Inflammatory macrophage treated with lipopolysaccharide for 4 hours (primary cell): ENCODE data around the gene PODNL1.
"Not testable (repeated sequence)": the region's sequence is repeated elsewhere in the genome, so short reads cannot be mapped to it uniquely, and the experiment has no call there.

Source experiments
- DNase-seq: peaks from one replicate; pipeline ENCODE4 v3.0.0-alpha.2; 2020

The PODNL1 gene

DNA sequence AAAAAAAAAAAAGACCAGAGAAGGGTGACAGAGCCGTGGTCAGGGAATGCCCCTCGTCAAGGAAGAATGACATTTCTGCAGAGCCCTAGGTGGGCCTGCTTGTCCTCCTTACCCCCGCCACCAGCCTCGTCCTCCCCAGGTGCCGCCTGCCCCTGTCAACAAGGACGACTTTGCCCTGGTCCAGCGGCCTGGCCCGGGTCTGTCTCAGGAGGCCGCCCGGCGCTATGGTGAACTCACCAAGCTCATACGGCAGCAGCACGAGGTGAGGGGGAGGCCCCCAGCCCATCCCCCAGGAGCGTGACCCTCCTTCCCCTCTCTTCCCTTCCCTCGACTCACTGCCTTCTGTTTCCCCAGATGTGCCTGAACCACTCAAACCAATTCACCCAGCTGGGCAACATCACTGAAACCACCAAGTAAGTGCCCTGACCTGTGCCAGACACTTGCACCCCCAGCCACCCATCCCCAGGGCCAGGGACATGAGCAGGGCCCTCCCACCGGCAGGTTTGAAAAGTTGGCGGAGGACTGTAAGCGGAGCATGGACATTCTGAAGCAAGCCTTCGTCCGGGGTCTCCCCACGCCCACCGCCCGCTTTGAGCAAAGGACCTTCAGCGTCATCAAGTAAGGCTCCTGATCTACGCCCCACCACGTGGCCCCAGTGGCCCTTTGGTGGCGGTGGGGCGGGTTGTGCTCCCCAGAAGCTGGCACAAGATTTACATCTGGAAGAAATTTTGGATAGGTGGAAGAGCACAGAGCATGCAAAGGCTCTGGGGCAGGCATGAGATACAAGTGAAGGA is 14.8 kb downstream of the PODNL1 start:
- no peak for DNase-seq

GRCh38 chr19:13922118-13922517 is 16.1 kb downstream of the PODNL1 start:
- not testable (repeated sequence) for DNase-seq

DNA sequence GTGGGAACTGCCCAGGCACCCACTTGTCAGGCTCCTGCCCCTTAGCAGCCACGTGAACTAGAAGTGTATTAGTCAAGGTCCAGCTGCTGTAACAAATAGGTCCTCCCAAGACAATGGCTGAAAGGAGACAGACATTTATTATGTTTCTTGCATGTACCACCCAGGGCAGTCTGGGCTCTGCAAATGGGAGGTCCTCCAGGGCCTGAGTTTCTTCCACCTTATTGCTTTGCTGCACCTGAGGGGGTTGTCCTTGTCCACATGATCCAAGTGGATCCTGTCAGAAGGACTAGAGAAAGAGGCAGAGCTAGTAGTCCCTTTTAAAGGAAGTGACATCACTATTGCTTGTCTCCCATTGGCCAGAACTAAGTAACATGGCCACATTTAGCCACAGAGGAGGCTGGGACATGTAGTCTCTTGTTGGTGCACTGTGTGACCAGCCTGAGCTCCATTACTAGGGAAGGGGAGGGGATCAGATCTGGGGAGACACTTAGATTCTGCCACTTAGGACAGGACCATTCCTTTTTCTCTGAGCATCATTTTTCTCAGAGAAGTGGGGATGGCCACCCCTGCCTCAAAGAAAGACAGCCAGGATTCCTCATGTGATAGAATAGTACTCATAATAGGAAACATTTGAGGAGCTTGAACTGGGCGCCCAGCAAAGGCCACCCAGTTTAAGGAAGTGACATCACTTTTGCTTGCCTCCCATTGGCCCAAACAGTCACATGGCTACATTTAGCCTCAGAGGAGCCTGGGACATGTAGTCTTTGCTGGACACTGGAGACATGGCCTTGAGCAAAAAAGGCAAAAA is 17.1 kb downstream of the PODNL1 start:
- DNase-seq = peak; percentile 49

- no peak for DNase-seq
These were observed 17.7 kb downstream of the PODNL1 start for GRCh38 chr19:13920524-13920923.

- DNase-seq = no peak
These were observed 19.3 kb downstream of the PODNL1 start for GRCh38 chr19:13918726-13919411.

- DNase-seq = no peak
These were observed 20.3 kb downstream of the PODNL1 start for GRCh38 chr19:13917888-13918406.

- no peak for DNase-seq
These were observed 23.4 kb downstream of the PODNL1 start for GRCh38 chr19:13914777-13915176.

- DNase-seq = no peak
These were observed 24.9 kb downstream of the PODNL1 start for GRCh38 chr19:13913352-13913751.

DNA sequence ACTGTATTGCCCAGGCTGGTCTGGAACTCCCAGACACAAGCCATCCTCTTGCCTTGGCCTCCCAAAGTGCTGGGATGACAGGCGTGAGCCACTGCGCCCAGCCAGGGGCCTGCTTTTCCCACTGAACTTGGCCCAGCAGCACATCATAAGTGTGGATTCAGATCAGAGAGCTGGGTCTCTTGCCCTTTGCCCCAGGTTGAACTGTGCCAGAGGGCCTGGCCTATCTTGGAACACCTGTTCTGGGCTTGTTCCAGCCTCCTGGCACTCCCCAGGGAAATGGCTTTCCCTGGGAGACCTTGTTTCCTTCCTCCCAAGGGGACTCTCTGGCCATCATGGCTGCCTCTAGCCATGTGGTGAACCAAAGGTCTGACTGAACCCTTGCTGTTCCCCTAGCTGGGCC is 28.8 kb downstream of the PODNL1 start:
- no peak for DNase-seq

- DNase-seq = no peak
These were observed 29.5 kb downstream of the PODNL1 start for GRCh38 chr19:13908674-13909073.

- no peak for DNase-seq
These were observed 31.3 kb downstream of the PODNL1 start for GRCh38 chr19:13906910-13907309.

GRCh38 chr19:13906521-13906904 is 31.7 kb downstream of the PODNL1 start:
- DNase-seq = peak; percentile 37

- DNase-seq = peak; percentile 91
These were observed 32.3 kb downstream of the PODNL1 start, which contains the start of the genes BRME1 and CC2D1A for GRCh38 chr19:13905634-13906520. TSS of gene BRME1 (minus strand) at chr19:13906117. CDS start at chr19:13904892, 1,225 bp downstream. TSS of gene CC2D1A (plus strand) at chr19:13906201. CDS start at chr19:13906442, 241 bp downstream.

GRCh38 chr19:13902993-13903555 is 35.1 kb downstream of the PODNL1 start:
- DNase-seq = peak; percentile 24

DNA sequence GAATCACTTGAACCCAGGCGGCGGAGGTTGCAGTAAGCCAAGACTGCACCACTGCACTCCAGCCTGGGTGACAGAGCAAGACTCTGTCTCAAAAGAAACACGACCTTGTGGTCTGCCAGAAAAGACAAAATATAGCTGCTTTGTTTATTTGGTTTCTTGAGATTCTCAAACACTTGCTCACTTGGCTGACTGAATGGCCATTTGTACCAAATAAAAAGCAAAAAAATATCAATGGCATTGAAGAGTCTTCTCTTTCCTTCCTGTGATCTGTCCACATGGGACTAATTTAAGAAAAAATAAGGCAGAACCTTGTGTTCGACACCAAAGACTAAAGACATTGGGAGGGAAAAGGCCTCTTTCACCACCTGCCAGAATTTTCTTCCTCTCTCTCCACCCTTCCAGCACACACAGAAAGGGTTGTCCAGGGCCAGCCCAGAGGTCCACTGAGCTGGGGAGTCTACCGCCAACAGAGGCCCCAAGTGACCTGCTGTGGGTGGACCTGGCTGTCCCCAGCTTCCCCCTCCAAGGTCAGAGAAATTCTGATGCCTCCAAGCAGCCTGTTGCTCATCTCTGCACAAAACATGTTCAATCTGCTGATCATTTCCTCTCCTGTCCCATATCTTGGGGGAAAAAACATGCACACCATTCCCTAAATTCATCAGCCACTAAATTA is 38.2 kb downstream of the PODNL1 start:
- no peak for DNase-seq

GRCh38 chr19:13899393-13899792 is 38.8 kb downstream of the PODNL1 start:
- DNase-seq = no peak

GRCh38 chr19:13896227-13896626 is 42.0 kb downstream of the PODNL1 start:
- DNase-seq = no peak

- DNase-seq = no peak
These were observed 43.7 kb downstream of the PODNL1 start for GRCh38 chr19:13894552-13894951.

- no peak for DNase-seq
These were observed 45.3 kb downstream of the PODNL1 start for GRCh38 chr19:13892870-13893269.

DNA sequence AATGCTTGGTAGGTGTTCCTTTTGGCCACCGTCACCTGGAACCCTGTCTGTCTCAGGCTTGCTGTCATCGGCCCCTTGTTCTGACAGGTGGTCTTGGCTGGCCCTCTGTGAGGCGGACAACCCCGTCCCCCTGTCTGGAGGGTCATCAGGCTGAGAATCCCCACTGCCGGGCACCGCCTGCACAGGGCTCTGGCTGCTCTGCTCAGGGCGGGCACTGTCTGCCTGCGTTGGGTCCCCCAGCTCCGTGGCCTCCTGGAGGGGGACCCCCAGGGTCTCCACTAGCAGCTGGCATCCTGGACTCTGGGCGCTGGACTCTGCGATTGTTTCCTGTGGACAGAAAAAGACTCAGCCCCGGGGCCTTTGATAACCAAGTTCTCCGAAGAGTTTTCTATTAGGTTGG is 48.1 kb downstream of the PODNL1 start:
- DNase-seq = no peak

- no peak for DNase-seq
These were observed 49.9 kb downstream of the PODNL1 start for GRCh38 chr19:13888281-13888680.
